Stimulated activated CD8-positive, alpha-beta memory T cell treated with anti-CD3 and anti-CD28 coated beads, Interleukin-4, amount 100 ng/mL, for 48 hours (primary cell): ENCODE data around the gene SCAF4.

Experiments
- DNase-seq: peaks from one replicate; pipeline ENCODE4 v3.0.0-alpha.2; 2020

The SCAF4 gene

DNA sequence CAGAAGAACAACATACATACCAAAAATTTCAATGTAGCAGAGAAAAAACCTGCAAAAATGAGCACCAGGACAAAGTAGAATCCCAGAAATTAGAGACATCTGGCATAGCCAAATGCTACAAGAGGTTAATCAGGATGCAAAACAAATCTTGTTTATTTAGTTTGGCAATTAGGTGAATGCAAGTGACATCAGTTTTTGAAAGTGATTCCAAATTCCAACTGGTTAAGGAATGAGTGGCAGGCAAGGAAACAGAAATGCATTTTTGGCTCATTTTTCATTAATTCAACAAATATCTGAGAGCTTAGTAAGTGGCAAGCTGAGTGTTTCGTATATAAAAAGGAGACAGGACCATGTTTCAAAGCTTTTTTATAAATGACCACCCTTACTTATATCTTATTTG is 21.3 kb downstream of the SCAF4 start:
- no peak for DNase-seq

GRCh38 chr21:31708541-31708940 is 23.4 kb downstream of the SCAF4 start:
- DNase-seq, result no peak

DNA sequence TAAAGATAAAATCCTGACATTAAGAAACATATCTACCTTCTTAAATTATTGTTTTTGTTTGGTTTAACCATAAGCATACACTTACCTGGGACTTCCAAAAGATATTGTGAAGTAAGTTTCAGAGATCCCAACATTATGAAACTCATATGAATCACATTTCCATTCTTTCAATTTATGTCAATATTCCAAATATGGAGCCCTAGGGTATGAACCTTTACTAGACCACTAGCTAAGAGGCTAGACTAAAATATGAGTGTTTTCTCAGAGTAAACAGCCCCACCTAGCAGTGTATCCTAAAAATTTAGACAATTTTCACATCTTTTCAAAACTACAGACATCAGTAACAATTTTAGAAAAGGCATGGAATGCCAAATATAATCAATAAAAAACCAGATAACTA is 24.4 kb downstream of the SCAF4 start:
- no peak for DNase-seq

- DNase-seq, result no peak
Measured at GRCh38 chr21:31706562-31706961, 25.4 kb downstream of the SCAF4 start.

GRCh38 chr21:31700040-31700439 is 31.9 kb downstream of the SCAF4 start:
- DNase-seq, result no peak

DNA sequence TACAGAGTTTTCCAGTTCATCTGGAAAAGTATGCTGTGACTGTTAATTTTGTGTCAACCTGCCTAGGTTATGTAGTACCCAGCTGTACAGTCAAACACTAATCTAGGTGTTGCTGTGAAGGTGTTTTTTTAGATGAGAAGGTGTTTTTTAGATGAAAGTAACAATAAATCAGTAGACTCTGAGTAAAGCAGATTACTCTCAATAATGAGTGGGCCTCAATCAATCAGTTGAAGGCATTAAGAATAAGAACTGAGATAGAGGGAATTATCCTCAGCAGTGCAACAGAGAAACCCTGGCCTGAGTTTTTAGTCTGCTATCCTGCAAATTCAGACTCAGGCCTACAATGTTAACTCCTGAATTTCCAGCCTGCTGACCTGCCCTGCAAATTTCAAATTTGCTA is 33.5 kb downstream of the SCAF4 start:
- no peak for DNase-seq

GRCh38 chr21:31696424-31696823 is 35.5 kb downstream of the SCAF4 start:
- DNase-seq, result no peak

DNA sequence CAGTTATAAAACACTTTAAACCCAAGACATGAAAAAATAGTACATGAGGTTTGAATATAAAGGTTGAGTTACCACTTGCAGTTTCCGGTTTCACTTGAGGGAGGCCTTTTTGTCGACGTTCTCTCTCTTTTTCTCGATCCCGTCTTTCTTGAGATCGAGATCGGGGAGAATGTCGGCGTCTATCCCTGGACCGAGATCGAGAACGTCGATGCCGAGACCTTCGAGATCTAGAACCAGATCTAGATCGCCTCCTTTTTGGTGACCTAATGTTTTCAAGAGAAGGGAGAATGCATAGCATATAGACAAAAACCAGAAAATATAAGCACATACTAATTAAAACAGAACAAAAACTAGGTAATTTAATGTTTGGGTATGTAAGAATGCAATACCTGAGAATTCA is 38.7 kb downstream of the SCAF4 start:
- DNase-seq, result no peak

GRCh38 chr21:31688603-31689368 is 43.1 kb downstream of the SCAF4 start:
- no peak for DNase-seq

GRCh38 chr21:31687108-31687507 is 44.8 kb downstream of the SCAF4 start:
- DNase-seq, result no peak

DNA sequence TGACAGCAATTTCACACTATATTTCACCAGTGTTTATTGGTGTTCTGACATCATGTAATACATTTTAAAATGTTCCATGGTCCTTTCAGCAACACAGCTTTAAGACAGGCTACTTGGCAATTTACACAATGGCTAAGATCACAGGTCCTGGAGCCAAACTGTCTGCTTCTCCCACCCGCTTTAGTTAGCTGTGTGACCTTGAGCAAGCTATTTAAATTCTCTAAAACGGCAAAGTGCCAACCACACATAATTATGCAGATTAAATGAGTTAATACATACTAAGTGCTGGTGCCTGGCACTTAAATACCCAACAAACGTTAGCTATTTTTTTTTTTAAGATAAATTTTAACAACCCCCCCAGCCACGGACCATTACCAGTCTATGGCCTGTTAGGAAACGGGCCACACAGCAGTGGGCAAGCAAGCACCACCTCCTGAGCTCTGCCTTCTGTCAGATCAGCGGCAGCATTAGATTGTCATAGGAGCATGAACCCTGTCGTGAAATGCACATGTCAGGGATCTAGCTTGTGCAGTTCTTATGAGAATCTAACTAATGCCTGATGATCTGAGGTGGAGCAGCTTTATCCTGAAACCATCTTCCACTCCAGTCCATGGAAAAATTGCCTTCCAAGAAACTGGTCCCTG is 45.5 kb downstream of the SCAF4 start:
- DNase-seq, result no peak

GRCh38 chr21:31684918-31685317 is 47.0 kb downstream of the SCAF4 start:
- DNase-seq, result no peak

- DNase-seq, result no peak
Measured at GRCh38 chr21:31683029-31683428, 48.9 kb downstream of the SCAF4 start.

GRCh38 chr21:31682620-31683019 is 49.3 kb downstream of the SCAF4 start:
- DNase-seq, result no peak

GRCh38 chr21:31678478-31678877 is 53.4 kb downstream of the SCAF4 start:
- no peak for DNase-seq

- no peak for DNase-seq
Measured at GRCh38 chr21:31677047-31677446, 54.9 kb downstream of the SCAF4 start.

DNA sequence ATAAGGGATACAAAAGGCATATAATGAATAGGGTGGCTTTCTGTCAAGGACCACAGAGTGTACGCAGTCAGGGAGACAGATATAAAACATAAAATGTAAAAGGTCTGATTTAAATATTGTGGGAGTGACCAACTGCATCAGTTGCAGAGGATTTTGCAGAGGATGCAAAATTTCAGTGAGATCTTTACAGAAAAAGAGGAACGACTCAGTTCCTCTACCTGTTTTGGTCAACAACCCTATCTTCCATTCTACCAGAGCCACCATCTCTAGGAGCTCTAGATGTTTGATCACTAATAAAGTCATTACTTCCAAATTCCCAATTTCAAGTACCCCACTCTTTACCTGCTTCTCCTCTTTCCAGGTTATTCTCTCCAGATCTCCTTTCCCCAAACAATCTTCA is 56.0 kb downstream of the SCAF4 start:
- no peak for DNase-seq

- no peak for DNase-seq
Measured at GRCh38 chr21:31675318-31675717, 56.6 kb downstream of the SCAF4 start.

- DNase-seq, result no peak
Measured at GRCh38 chr21:31673321-31673912, 58.5 kb downstream of the SCAF4 start.

GRCh38 chr21:31671931-31672330 is 60.0 kb downstream of the SCAF4 start:
- DNase-seq, result no peak

DNA sequence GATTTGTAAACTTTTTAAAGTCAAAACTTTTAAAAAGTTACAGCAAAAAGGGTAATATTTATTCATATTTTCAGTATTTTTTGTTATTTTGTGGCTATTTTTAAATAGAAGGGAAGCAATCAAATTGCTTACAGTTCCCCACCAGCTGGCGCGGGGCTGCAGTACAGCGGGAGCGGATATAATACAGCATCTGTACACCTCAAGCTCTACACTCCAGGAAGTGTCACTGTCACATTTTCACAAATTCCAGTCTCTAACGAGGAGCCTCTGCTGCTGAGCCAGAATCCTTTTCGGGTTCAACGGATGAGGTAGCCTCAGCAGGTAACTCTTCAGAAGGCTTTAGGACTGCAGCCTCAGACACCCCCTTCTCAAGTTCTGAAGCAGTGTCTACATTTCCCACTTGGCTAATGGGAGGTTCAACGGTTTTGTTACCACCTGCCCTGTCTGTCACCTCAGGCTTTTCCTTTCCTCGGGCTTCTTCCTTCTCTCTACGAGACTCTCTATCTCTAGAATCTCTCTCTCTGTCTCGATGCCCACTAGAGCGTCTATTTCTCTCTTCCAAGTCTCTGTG is 60.7 kb downstream of the SCAF4 start:
- no peak for DNase-seq

DNA sequence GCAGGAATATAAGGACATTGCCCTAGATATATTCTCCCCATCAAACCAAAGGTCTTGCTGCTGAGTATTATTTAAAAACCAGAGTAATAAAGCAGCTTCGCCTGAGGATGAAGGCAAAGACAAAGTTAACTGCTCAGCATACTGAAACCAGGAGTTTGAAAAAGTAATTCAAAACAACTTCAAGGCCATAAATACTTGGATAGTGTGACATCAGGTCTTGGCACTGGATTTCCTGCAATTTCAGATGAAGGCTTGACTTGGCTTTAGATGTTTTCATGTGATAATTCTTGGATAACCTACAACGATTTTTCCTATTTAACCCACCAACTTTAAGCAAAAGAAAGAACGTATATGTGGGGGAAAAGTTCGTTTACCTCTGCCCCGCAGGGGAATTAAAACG is 61.8 kb downstream of the SCAF4 start:
- DNase-seq, result no peak

DNA sequence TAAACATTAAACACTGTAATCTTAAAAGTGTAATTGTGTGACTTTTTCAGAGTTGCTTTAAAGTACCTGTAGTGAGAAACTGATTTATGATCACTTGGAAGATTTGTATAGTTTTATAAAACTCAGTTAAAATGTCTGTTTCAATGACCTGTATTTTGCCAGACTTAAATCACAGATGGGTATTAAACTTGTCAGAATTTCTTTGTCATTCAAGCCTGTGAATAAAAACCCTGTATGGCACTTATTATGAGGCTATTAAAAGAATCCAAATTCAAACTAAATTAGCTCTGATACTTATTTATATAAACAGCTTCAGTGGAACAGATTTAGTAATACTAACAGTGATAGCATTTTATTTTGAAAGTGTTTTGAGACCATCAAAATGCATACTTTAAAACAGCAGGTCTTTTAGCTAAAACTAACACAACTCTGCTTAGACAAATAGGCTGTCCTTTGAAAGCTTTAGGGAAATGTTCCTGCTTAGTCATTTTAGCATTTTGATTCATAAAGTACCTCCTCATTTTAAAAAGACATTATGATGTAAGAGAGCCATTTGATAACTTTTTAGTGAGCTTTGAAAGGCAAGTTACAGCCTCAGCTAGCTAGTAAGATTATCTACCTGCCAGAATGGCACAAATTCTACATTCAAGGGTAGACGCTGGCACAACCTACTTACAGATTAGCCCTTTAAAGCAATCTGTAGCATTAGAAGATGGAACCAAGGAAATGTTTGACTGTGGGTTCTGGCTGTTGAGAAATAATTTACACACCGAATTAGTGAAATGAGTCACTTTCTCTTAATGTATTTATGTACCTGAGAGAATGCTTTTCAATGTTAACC is 63.0 kb downstream of the SCAF4 start:
- no peak for DNase-seq
